Anterior cingulate cortex (tissue), 58 donors: ENCODE data around the gene DGCR6.
"Not testable (repeated sequence)": the region's sequence is repeated elsewhere in the genome, so short reads cannot be mapped to it uniquely, and the experiment has no call there.

ENCODE experiments used
- DNase-seq, 58 donors: peaks; one replicate each; lab custom pipeline; 2025; lab: John Stamatoyannopoulos, UW

Gene DGCR6

DNA sequence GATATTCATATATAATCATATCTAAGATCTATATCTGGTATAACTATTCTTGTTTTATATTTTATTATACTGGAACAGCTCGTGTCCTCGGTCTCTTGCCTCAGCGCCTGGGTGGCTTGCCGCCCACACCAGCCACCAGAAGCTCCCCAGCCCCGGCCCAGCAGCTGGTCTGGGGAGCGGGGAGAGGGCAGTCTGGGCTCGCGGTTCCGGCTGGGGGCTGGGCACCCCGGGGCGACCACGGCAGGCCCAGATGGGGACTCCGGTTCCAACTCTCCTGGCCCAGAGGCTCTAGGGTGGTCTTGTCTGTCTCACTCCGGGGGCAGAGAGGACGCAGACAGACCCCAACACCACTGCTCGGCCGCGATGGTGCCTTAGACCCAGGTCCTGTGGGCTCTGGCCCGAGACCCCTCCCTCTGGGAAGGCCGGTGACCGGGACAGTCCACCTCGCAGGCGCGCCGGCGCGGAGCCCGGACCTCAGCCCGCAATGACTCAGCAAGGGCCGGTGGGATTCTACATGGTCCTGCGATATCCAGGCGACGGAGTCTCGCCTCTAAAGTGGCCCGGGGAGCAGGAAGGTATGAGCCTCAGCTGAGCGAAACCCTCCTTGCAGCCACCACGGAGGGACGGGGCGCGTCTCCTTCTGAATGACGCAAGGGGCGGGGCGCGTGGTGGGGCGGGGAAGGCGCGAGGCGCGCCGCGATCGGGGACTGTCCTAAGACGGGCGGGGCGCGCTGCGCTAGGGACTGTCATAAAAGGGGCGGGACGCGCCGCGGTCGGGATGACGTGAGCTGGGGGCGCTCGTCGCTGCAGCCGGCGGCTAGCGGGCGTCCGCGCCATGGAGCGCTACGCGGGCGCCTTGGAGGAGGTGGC lies at the start of gene DGCR6:
Gene DGCR6 (plus strand): TSS at position 781 of the 870 bp plus-strand sequence. CDS start 55 bp downstream, at position 836.
- no peak for DNase-seq

DNA sequence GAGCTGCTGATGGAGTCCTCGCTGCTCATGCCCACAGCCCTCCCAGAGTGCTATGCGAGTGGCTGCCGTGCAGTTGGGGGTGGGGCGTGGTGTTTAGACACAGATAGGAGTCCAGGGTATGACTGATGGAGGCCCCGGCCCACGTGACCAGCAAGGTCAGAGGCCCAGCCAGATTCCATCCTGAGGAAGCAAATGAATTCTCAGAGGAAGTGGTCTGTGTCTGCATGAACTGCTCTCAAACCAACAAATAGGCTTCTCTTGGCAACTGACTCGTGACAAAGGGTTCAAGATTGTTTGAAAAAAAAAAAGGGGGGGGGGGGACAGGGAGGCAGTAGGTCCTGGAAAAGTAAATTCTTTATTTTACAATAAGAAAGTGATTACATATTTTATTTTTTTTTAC lies 46.8 kb upstream of the DGCR6 start:
- not testable (repeated sequence) for DNase-seq

DNA sequence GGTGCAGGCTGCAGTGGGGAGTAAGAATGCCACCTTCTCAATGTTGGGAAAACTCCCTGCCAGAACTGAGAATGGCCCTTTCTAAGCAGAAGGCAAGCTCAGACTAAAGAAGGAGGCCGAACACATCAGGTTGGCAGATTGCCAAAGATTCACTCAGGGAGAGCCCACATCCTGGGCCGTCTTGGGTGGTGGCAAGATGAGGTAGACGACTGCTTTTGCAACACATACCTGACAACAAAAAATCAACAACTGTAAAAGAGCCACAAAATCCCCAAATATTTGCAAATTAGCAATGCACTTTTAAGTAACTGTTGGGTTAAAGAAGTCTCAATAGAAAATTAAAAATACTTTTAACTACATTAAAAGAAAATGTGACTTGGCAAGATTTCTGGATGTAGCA lies 24.9 kb upstream of the DGCR6 start:
- not testable (repeated sequence) for DNase-seq

DNA sequence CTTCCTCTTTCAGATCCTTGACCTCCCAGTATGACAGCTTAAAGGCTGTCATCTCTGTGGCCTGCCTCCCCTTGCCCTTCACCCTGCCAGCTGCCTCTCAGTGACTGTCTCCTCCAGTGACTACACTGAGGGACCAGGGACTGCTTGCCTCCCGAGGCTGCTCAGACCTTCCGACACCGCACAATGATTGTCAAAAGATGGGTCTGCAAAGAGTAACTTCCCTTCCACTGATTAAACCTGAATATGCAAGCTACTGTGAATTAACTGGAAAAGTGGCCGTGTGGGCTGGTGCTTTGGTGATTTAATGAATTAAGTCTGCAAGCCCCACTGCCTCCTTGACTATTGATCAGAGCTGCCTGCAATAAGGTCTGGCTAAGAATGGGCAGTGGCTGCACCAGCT lies 21.7 kb upstream of the DGCR6 start:
- not testable (repeated sequence) for DNase-seq

DNA sequence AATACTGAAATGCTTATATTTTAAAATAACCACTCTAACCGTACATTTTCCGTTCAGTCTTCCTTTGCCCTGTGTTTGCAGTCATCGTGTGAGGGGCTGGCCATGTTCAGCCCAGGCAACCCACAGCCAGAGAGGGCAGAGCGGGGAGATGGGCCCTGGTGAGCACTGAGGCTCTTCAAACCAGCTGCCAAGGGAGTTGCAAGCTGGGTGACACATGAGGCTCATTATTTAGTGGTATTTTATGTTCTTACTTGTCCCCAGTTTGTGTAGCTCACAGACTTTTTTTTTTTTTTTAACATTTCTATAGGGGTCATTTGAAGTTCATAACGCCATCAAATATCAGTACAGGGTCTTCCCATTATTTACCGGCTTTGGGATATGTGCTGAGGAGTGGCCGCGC lies 18.0 kb upstream of the DGCR6 start:
- DNase-seq = no peak

DNA sequence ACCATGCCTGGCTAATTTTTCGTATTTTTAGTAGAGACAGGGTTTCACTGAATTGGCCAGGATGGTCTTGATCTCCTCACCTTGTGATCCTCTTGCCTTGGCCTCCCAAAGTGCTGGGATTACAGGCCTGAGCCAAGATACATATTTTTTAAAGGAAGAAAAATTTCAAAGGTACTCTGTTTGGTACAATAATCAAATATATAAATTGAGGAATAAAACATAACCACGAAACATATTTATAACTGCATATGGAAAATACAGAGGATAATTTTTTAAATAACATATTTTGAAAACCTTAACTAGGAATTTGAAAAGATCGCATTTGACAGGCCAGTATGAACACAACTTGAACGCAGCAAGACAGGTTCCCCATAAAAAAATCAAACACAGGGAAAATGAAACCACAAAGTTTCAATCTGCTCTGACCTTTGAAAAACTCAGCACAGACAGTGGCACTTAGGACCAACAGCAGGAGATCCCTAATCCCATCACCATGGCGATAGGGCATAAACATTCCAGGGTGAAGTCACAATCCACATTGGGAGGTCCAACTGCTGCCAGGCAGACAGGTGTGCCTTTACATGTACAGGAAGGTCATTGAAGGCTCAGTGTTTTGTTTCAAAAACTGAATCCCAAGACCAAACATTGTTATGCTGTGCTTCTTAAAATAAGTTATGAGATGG lies 15.5 kb upstream of the DGCR6 start:
- DNase-seq = not testable (repeated sequence)

DNA sequence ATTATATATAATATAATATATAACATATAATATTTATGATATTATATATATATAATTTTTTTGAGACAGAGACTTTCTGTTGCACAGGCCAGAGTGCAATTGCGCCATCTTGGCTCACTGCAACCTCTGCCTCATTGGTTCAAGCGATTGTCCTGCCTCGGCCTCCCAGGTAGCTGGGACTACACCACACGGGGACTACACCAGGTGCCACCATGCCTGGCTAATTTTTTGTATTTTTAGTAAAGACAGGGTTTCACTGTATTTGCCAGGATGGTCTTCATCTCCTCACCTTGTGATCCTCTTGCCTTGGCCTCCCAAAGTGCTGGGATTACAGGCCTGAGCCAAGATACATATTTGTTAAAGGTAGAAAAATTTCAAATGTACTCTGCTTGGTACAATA lies 12.3 kb upstream of the DGCR6 start:
- not testable (repeated sequence) for DNase-seq

DNA sequence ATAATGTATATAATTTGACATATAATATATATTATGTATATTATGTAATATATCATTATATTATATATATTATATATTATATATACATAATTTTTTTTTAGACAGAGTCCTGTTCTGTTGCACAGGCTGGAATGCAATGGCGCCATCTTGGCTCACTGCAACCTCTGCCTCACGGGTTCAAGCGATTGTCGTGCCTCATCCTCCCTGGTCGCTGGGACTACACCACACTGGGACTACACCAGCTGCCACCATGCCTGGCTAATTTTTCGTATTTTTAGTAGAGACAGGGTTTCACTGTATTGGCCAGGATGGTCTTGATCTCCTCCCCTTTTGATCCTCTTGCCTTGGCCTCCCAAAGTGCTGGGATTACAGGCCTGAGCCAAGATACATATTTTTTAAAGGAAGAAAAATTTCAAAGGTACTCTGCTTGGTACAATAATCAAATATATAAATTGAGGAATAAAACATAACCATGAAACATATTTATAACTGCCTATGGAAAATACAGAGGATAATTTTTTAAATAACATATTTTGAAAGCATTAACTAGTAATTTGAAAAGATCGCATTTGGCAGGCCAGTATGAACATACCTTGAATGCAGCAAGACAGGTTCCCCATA lies 10.0 kb upstream of the DGCR6 start:
- DNase-seq = not testable (repeated sequence)

DNA sequence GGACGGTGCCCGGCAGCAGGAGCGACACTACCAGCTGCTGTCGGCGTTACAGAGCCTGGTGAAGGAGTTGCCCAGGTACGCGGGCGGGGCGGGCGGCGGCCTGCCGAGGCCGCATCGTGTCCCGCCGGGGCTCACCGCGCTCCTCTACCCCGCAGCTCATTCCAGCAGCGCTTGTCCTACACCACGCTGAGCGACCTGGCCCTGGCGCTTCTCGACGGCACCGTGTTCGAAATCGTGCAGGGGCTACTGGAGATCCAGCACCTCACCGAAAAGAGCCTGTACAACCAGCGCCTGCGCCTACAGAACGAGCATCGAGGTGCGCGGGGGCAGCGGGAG lies 258 bp downstream of the DGCR6 start:
- not testable (repeated sequence) for DNase-seq

DNA sequence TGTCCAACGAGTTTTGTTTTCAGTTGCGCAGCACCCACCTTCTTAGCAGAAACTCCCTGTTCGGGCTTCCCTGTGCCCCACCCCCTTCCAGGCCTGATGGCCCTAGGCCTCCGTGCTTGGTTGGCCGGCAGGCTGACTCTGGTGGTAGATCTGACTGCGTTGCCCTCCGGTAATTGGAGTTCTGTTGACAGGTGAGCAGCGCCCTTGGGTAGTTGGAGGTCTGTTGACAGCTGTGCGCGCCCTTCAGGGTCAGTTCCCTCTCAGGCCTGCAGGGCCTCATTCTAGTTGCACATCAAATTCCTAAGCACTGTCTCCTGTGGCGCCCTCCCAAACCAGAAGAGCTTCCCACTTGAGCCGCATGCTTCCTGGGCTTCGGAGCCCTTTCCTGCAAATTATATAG lies 776 bp downstream of the DGCR6 start:
- no peak for DNase-seq

DNA sequence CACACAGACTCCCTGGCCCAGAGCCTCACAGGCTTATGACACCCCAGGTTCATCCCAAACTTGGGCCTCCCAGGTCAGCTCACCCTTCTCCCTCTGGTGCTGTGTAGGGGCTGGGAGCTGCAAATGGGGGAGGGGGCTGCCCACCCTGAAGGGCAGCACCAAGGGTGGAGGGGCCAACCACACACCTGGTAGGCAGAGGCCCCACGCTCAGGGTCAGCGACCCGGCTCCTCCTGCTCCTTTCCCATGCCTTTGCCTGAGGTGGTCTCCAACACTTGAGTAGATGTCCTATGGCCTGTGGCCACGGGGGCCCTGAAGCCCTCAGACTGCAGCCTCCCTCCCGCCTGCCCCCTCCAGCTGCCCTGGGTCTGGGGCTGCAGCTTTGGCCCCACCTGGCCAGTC lies 3.4 kb downstream of the DGCR6 start:
- DNase-seq = no peak

DNA sequence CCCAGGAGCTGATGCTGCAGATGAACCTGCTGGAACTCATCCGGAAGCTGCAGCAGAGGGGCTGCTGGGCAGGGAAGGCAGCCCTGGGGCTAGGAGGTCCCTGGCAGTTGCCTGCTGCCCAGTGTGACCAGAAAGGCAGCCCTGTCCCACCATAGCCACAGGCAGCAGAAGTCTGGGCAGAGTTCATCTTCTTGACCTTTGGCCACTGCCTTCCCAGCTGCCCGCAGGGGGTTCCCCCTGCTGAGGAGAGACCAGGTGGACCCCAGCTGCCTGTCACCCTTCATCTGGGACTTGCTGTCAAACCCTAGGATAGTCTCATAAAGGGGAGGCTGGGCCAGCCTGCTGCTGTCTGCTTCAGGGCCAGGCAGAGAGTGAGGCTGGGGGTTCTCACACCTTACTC lies 5.4 kb downstream of the DGCR6 start:
- not testable (repeated sequence) for DNase-seq

DNA sequence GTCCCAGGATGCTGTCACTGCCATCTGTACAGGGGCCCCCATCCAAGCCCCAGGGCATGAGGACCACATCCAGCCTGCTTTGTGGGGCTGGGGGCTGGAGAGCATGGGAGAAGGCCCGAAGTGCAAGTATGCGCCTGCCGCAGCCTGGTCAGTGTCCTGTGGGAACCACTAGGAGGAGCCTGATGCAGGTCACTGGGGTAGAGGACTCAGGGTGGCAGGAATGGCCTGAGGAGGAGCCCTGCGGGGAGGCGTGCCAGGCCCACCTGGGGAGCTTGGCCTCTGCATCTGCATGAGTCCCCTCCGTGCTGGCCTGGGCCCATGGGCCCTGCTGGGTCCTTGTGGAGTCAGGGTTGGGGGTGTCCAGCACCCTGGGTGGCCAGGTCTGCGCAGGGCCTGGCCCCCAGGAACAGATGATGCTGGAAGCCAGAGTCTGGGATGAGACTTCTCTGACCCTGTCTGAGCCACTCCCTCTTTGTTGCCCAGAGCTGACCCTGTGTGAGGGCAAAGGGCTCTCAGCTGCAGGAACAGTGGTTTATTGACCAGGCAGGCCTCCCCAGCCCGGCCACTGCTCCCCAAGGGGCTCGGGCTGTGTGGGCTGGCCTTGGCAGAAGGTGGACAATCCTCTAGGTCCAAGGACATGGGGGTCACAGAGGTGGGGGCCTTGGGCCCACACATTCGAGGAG lies 6.3 kb downstream of the DGCR6 start:
- DNase-seq = not testable (repeated sequence)

DNA sequence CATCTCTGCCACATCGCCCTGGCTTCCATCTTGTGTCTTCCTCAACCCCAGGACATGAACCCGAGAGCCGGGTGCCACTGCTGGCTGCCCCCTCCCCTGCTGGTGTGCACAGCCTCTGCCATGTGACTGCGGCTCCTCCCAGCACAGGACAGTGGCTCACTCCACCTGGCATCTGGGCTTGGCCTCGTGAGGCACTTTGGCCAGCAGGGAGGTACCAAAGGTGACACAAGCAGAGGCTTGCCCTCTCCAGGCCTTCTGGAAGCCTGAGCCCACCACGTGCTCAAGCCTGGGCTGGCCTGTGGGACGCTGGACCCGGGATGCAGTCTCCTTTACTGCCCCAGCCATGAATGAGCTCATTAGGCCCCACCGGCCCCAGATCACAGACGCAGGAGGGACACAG lies 8.4 kb downstream of the DGCR6 start:
- DNase-seq = not testable (repeated sequence)

DNA sequence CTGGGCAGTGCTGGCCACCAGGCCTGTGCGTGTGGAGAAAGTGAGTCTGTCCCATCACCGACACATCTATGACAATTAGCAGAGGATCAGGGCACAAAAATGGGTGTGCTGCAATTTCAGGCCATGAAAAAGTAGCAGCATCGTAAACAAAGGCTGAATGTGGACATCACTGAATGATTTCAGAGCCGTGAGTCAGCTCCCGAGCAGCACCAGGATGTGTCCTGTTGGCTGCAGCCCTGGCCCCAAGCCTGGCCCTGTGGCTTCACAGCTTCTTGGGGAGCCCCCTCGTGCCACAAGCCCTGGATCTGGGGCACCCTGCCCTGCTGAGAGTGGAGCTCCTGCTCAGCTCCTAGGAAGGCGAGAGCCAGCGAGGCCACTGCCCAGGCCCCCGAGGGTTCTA lies 9.4 kb downstream of the DGCR6 start:
- not testable (repeated sequence) for DNase-seq

DNA sequence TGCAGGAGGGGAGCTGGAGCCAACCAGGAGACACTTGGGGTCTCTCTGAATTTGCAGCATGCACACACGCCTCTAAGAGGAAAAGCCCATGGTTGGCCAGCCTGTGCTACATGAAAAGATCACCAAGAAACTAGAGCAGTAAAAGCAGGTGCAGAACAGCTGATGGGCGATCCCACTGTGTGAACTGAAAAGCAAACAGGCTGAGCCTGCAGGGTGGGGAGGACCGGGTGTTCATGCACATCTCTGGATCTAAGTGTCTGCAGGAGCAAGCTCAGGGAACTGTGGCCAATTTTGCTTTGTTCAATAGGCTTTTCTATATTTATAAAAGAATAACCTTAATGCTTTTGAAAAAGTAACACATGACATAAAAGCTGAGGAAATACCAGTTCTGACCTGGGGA lies 11.7 kb downstream of the DGCR6 start:
- DNase-seq = not testable (repeated sequence)

DNA sequence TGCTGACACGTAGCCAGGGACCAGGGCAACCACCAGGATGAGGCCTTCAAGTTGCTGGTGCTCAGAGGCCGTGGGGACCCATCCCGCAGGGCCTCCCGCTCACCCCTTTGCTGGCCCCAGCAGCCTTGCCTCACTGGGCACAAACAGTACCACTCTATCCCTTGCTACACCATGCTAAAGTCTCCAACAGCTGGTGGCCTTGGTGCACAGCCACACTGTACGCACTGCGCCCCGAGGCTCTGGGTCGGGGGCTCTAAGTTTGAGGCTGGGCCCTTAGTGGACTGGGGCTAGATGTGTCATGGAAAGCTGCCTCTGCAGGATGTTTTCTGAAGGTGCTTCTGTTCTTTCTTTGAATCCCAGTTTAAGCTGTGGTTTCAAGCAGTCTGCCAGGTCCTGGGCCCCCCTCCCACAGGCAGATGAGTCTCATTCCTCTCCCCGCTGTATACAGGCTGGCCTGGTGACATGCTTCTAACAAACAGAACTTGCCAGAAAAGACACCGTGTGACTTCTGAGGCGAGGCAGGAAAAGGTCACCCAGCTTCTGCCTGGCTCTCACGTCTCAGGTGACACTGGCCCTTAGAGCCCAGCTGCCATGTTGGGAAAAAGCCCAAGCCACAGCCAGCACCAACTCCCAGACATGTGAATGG lies 14.3 kb downstream of the DGCR6 start:
- DNase-seq = not testable (repeated sequence)

DNA sequence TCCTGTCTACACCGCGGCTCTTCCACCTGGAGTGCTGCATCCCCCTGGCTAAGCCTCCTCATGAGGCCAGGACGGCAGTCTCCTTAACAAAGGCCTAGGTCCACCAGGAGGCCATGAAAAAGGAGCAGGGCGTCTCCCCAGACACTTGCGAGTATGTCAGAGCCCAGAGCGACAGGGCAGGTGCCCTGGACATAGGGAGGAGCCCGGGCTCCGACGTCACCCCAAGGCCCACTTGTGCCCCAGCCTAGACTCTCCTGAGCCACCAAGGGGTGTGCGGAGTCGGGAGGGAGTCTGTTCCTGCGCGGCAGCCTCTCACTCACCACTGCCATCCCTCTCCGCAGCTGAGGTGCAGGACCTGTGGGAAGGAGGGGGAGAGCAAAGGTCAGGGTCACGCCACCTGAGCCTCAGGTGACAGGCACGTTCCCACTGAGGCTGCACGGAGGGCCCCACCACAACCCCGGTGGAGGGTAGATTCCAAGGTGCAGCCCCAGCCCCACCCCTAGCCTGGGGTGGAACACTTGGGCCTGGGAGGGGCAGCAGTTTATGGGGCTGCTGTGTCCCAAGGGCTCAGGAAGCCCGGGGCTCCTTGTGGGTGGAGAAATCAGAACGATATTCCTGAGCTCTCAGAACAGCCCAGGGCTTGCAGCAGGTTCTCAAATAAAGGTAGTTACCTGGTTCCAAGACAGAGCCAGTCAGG lies 19.4 kb downstream of the DGCR6 start:
- DNase-seq = no peak

DNA sequence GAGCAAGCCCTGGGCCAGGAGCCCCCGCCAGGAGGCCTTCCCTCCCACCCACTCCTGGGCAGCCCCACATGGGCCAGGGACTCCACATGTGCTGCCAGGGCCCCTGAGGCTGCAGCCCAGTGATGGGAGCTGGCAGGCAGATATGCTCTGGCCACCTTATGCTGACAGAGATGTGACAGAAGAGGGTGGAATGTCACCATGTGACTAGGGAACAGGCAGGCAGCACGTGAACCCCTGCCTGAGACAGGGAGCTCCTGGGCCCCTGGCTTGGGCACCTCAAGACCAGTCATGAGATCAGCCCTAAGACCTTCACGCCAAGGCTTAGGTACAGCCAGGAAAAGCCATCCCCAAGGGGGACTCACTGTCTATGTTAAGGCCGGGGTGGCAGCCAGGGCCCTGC lies 20.9 kb downstream of the DGCR6 start:
- DNase-seq = no peak

DNA sequence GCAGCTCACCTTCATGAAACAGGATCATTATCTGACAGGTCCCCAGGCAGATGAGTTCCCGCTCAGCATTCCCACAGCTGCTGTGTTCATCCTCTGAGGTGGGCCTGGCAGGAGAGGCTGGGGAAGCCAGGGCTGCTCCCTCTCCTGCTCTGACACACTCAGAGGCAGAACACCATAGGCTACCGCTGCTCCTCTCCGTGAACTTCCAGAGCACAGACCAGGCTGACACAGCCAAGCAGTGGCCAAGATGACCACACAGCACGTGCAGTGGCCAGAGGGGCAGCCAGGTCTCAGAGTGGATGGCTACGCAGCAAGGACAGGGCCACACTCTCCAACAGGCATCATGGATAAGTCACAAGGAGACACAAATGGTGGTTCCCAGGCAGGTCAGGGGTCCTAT lies 21.5 kb downstream of the DGCR6 start:
- DNase-seq = no peak
